ENCODE measurements around the gene KMO.

KMO gene

DNA sequence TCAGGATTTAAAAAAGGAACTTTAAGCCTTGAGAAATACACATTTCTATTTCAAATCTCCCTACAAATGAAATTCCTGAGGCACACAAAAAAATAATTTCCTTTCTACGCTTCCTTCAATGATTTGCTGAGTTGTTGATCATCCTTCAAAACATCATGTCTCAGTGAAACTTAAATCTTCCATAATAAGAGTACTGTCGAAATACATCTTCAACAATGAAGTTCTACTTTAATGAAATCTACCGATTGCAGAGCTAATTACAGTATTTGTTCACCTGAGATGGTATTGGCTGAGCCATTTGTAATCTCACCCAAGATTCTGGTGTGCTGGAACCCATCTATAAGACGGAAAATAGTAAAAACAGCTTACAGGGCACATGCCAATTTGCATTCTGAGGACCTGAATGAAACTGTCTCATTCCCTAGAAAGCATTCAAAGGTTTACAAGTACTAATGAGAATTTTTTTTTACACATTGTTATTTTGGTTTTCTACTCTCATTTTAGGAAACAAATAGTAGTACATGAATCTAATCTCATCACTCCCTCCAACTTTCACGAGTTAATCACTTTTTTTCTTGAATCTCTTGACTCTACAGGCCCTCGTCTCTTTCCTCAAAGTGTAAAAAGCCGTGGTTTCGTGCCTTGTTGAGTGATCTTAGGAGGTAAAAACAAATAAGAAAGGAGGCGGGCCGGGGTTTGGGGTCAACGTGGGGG, 106.9 kb downstream of the KMO start:
- Histone ChIP-seq H3K36me3 (ENCODE audit: low read length) (no peaks in the 10 kb centered on the region), H3K9me2 (replicated peaks; ENCODE audit: insufficient read depth, low read length) (no peaks in the 10 kb centered on the region), H3K27ac (ENCODE audit: low read depth, low read length) (no peak overlapping the region), H3K4me3 (ENCODE audit: insufficient read depth, low read length, poor library complexity, severe bottlenecking) (peak overlapping the region; percentile 92), H3K4me2 (ENCODE audit: low read depth, low read length, poor library complexity, severe bottlenecking) (peak overlapping the region; percentile 76), H2AFZ (ENCODE audit: low read depth, low read length, severe bottlenecking) (no peak overlapping the region), H3F3A (ENCODE audit: insufficient read depth) (peaks cover 6% of the 10 kb centered on the region; the same call in 1 of the 2 replicates), H3K9me3 (ENCODE audit: insufficient read depth, low read length) (no peaks in the 10 kb centered on the region), H3K27me3 (ENCODE audit: low read length) (no peaks in the 10 kb centered on the region), H3K79me2 (ENCODE audit: insufficient read depth, low read length) (no peaks in the 10 kb centered on the region), H3K9ac (ENCODE audit: low read length) (peak overlapping the region; percentile 68), H4K20me1 (ENCODE audit: low read depth, low read length) (no peaks in the 10 kb centered on the region)
- TF ChIP-seq, protein P1, sequence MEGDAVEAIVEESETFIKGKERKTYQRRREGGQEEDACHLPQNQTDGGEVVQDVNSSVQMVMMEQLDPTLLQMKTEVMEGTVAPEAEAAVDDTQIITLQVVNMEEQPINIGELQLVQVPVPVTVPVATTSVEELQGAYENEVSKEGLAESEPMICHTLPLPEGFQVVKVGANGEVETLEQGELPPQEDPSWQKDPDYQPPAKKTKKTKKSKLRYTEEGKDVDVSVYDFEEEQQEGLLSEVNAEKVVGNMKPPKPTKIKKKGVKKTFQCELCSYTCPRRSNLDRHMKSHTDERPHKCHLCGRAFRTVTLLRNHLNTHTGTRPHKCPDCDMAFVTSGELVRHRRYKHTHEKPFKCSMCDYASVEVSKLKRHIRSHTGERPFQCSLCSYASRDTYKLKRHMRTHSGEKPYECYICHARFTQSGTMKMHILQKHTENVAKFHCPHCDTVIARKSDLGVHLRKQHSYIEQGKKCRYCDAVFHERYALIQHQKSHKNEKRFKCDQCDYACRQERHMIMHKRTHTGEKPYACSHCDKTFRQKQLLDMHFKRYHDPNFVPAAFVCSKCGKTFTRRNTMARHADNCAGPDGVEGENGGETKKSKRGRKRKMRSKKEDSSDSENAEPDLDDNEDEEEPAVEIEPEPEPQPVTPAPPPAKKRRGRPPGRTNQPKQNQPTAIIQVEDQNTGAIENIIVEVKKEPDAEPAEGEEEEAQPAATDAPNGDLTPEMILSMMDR (IDR thresholded peaks at IDR 0.05; ENCODE audit: insufficient read depth, low read length, poor library complexity, severe bottlenecking) = no peak
- TF ChIP-seq EZH2phosphoT487 (conservative IDR thresholded peaks at IDR 0.05; ENCODE audit: low read length) = no peak

DNA sequence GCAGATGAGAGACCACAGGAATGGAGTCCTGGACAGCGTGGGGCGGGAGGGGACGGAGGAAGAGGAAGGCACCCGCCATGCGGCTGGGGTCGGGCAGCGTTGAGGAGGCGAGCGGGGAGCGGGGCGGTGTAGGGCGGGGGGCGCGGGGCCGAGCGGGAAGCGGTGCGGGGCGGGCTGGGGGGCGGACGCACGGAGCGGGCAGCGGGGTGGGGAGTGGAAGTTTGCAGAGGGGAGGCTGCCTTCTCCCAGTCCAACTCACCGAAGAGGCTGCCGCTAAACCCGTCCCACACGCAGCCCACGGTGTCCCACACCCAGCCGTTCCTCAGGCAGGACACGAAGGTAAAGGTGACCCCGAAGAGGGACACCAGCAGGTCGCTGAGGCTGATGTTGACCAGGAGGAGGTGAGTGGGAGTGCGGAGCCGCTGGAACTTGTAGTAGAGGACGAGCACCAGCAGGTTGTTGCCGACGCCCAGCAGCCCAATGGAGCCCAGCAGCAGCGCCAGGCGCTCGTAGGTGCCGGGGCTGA, 107.5 kb downstream of the KMO start:
- no peaks in the 10 kb centered on the region for H3K79me2 ChIP-seq (ENCODE audit: insufficient read depth, low read length)
- no peaks in the 10 kb centered on the region for H4K20me1 ChIP-seq (ENCODE audit: low read depth, low read length)
- H3K27ac ChIP-seq (ENCODE audit: low read depth, low read length) = no peak overlapping the region
- no peaks in the 10 kb centered on the region for H3K9me3 ChIP-seq (ENCODE audit: insufficient read depth, low read length)
- H3K27me3 ChIP-seq (ENCODE audit: low read length) = no peaks in the 10 kb centered on the region
- peak overlapping the region; percentile 92 for H3K4me3 ChIP-seq (ENCODE audit: insufficient read depth, low read length, poor library complexity, severe bottlenecking)
- no peak for TF ChIP-seq EZH2phosphoT487 (conservative IDR thresholded peaks at IDR 0.05; ENCODE audit: low read length)
- TF ChIP-seq, protein P1 (IDR thresholded peaks at IDR 0.05; ENCODE audit: insufficient read depth, low read length, poor library complexity, severe bottlenecking) = no peak
- H3K4me2 ChIP-seq (ENCODE audit: low read depth, low read length, poor library complexity, severe bottlenecking) = peak overlapping the region; percentile 76
- no peaks in the 10 kb centered on the region for H3K9me2 ChIP-seq (replicated peaks; ENCODE audit: insufficient read depth, low read length)
- H2AFZ ChIP-seq (ENCODE audit: low read depth, low read length, severe bottlenecking) = peak overlapping the region; percentile 75
- H3K9ac ChIP-seq (ENCODE audit: low read length) = peak overlapping the region; percentile 68
- no peaks in the 10 kb centered on the region for H3K36me3 ChIP-seq (ENCODE audit: low read length)
- peaks cover 6% of the 10 kb centered on the region; the same call in 1 of the 2 replicates for H3F3A ChIP-seq (ENCODE audit: insufficient read depth)

GRCh38 chr1:241640149-241640866, 108.1 kb downstream of the KMO start, which contains the start of the genes CHML and OPN3:
Gene CHML (minus strand): TSS chr1:241640369. CDS start chr1:241635766, 4,603 bp downstream.
Gene OPN3 (minus strand): TSS chr1:241640369. CDS start chr1:241640254, 115 bp downstream.
- Histone ChIP-seq H3K4me3 (ENCODE audit: insufficient read depth, low read length, poor library complexity, severe bottlenecking) (peak within 1 kb of the TSS; percentile 92), H3K36me3 (ENCODE audit: low read length) (no peaks in the 10 kb centered on the region), H3K9me2 (replicated peaks; ENCODE audit: insufficient read depth, low read length) (no peaks in the 10 kb centered on the region), H2AFZ (ENCODE audit: low read depth, low read length, severe bottlenecking) (peak within 1 kb of the TSS; percentile 100), H3K9ac (ENCODE audit: low read length) (peak within 1 kb of the TSS; percentile 68), H4K20me1 (ENCODE audit: low read depth, low read length) (no peaks in the 10 kb centered on the region), H3K79me2 (ENCODE audit: insufficient read depth, low read length) (no peaks in the 10 kb centered on the region), H3K27me3 (ENCODE audit: low read length) (no peaks in the 10 kb centered on the region), H3K4me2 (ENCODE audit: low read depth, low read length, poor library complexity, severe bottlenecking) (peak within 1 kb of the TSS; percentile 76), H3K27ac (ENCODE audit: low read depth, low read length) (no peak within 1 kb of the TSS), H3K9me3 (ENCODE audit: insufficient read depth, low read length) (no peaks in the 10 kb centered on the region), H3F3A (ENCODE audit: insufficient read depth) (peaks cover 6% of the 10 kb centered on the region; the same call in 1 of the 2 replicates)
- TF ChIP-seq EZH2phosphoT487 (conservative IDR thresholded peaks at IDR 0.05; ENCODE audit: low read length) = no peak
- TF ChIP-seq, protein P1 (IDR thresholded peaks at IDR 0.05; ENCODE audit: insufficient read depth, low read length, poor library complexity, severe bottlenecking) = no peak

All from SU-DHL-6 (cell line).